Stimulated activated CD4-positive, alpha-beta T cell treated with anti-CD3 and anti-CD28 coated beads, Interleukin-12 subunit alpha, Interleukin-12 subunit beta, amount 100 ng/mL, for 48 hours (primary cell): ENCODE measurements around the gene PLAAT4.
"Not testable (repeated sequence)": the region's sequence is repeated elsewhere in the genome, so short reads cannot be mapped to it uniquely, and the experiment has no call there.

ENCODE experiments used
- DNase-seq, 3 donors: peaks; one replicate each; pipeline ENCODE4 v3.0.0-alpha.2; 2020; ENCODE audit warnings: low read depth in 2 of 3, low spot score in 1 of 3

Gene PLAAT4

DNA sequence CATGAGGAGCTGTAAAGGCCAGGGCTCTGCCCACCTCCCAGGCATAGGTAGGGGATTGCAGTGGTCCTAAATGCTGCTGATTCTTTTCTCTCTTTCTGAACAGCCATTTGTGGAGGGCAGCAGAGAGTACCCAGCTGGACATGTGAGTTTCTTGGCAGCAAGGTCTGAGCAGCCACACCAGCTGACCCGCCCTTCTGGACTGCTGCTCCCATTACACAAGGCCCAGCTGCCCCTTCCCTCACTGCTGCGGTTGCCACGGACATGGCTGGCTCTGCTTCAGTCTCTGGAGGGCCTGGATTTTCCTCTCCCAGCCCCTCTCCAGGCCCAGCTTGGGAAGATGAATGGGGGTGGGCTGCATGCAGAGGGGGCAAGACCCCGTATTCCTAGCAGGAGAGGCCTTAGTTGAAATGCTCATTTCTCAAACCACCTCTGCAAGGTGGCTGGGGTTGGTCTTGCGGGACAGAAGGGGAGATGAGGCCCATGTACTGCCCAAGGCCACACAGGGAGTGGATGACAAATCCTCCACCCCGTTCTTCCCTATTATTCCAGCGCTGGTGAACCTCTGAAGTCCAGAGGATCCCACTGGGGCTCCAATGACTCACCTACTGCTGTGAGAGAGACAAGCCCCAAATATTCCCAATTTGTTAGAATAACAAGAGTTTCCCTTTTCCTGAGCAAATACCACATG lies 26.1 kb upstream of the PLAAT4 start:
- DNase-seq = no peak

- DNase-seq = no peak
Observed at GRCh38 chr11:63511048-63511748, 25.4 kb upstream of the PLAAT4 start.

DNA sequence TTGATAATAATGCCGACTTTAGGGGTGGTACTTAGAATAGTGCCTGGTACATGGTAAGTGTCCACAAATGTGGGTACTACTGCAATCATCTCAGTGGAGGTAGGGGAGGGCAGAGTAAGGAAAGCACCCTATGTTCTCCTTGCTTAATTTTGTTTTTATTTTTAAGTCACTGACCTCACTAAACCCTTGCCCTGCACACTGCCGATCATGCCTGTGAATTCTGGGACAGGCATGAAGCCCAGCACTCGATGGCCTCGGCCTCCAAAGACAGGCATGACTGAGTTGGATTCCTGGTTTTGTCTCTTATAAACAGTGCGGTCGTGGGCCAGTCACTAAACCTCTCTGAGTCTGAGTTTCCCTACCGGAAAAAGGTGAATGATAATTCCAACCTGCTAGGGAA lies 23.8 kb upstream of the PLAAT4 start:
- no peak for DNase-seq

DNA sequence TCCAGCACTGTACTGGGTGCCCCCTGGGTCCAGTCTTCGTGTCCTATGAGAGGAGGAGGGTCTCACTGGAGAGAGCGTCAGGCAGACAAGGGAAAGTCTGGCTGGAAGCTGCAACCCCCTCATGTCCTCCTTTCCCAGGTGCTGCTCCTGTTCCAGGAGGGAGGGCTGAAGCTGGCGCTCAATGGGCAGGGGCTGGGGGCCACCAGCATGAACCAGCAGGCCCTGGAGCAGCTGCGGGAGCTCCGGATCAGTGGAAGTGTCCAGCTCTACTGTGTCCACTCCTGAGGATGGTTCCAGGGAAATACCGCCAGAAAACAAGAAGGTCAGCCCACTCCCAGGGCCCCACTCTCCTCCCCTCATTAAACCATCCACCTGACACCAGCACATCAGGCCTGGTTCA lies 20.5 kb upstream of the PLAAT4 start:
- DNase-seq = no peak

DNA sequence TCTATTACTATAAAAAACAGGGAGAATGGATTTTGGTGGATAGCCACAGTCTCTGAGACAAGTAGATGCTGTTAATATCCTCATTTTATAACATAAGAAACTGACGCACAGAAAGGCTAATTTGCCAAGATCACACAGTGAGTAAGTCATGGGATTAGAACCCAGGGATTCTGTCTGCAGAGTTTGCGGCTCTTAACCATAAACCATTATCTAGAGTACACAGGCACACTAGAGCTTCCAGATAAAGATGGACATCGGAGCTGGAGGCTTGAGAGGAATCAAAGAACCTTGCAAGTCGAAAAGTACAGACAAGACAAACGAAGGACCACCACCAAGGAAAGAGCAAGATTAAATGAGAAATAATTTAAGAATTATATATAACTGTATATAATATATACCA lies 19.5 kb upstream of the PLAAT4 start:
- DNase-seq = no peak

- no peak for DNase-seq
Observed at GRCh38 chr11:63518548-63518947, 18.1 kb upstream of the PLAAT4 start.

DNA sequence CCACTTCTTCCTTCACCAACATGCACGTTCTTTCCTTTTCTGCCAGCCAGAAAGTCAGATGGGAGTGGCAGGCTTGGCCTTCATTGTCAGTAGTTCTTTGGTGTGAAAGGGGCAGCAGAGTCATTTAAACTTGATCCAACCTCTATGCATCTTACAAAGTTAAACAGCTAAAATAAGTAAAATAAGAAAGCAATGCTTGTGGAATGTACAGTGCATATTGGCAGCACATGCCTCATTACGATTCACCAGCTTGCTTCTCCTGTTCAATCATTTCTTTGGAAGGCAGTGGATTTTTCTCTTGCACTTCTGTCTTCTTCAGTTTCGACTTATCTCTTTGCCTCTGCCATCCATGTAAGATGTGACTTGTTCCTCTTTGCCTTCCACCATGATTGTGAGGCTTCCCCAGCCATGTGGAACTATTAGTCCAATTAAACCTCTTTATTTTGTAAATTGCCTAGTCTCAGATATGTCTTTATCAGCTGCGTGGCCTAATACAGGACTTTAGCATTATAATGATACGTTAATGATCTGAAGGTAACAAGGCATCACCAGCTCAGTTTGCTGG lies 15.9 kb upstream of the PLAAT4 start:
- DNase-seq = no peak

DNA sequence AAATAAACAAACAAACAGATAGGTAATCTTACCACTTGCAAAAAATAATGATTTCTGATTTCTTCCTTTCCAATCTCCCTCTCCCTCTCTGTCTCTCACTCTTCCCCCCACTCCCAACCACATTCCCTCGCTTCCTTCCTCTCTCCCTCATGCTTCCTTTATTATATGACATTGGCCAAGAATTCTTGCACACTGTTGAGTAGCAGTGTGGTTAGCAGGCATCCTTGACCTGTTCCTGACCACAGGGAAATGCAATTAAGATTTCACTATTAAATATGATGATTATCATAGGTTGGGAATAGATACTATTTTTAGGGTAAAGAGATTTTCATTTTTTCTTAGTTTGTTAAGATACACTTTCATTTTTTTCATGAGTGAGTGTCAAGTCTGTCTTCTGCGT lies 14.7 kb upstream of the PLAAT4 start:
- DNase-seq = no peak

DNA sequence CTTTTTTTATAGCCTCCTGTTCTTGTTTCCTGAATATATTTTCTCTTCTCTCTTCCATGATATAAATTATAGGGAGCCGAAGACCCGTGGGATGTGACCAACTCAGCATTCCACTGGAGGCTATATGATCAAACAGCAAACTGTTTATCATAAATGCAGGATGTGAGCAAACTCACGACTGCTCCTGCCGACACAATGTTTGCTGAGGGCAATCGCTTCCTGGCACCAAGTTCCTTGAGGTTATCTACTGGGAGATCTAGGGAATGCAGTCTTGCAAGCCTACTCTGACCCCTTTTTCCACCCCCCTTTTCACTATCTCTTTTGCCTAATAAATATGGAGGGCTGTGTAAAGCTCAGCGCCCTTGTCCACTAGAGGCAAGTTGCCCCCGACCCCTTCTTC lies 13.5 kb upstream of the PLAAT4 start:
- DNase-seq = no peak

DNA sequence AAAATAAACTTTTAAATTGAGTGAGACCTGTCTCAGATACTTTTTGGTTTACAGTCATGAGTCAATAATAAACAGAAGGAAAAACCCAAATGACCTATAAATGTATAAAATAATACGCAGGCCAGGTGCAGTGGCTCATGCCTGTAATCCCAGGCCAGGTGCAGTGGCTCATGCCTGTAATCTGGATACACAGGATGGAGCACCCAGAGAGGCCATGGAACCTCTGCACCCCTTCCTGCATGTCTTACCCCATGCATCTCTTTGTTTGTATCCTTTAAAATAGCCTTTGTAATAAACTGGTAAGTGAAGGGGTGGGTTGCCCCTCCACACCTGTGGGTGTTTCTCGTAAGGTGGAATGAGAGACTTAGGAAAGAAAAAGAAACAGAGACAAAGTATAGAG lies 8.9 kb upstream of the PLAAT4 start:
- no peak for DNase-seq

DNA sequence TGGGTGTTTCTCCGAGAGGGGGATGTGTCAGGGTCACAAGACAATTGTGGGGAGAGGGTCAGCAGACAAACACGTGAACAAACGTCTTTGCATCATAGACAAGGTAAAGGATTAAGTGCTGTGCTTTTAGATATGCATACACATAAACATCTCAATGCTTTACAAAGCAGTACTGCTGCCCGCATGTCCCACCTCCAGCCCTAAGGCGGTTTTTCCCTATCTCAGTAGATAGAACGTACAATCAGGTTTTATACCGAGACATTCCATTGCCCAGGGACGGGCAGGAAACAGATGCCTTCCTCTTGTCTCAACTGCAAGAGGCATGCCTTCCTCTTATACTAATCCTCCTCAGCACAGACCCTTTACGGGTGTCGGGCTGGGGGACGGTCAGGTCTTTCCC lies 8.5 kb upstream of the PLAAT4 start:
- DNase-seq = not testable (repeated sequence)

DNA sequence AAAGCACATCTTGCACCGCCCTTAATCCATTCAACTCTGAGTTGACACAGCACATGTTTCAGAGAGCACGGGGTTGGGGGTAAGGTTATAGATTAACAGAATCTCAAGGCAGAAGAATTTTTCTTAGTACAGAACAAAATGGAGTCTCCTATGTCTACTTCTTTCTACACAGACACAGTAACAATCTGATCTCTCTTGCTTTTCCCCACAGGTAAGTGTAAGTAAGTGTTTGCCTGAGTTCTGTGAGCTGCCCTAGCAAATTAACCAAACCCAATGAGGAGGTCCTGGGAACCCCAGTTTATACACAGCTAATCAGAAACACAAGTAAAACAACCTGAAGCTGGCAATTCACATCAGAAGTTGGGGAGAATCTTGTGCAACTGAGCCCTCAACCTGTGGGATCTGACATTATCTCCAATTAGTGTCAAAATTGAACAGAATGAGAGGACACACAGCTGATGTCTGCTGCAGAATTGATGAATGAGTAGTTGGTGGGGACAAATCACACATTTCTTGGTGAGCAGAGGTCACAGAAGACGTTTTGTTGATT lies 7.8 kb upstream of the PLAAT4 start:
- not testable (repeated sequence) for DNase-seq

GRCh38 chr11:63529373-63529772 lies 7.2 kb upstream of the PLAAT4 start:
- not testable (repeated sequence) for DNase-seq

- DNase-seq = no peak
Observed at GRCh38 chr11:63530021-63530420, 6.6 kb upstream of the PLAAT4 start.

DNA sequence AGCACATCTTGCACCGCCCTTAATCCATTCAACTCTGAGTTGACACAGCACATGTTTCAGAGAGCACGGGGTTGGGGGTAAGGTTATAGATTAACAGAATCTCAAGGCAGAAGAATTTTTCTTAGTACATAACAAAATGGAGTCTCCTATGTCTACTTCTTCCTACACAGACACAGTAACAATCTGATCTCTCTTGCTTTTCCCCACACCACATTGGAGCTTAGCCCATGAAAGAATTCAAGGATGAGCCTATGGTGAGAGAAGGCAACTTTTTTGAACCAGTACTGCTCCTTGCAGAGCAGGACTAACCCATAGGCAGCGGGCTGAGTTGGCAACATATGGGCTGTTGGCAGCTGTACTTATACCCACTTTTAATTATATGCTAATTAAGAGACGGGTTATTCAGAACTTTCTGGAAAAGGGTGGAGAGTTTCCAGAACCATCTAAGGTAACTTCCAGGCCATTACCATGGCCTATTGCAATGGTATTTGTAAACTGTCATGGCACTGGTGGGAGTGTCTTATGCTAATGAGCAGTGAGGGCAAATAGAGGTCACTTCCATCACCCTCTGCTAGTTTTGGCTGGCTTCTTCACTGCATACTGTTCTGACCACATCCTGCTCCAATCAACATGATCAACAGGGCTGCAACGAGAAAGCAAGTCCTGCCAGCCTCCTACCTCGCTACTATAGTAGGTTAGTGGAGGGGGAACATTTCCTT lies 5.4 kb upstream of the PLAAT4 start:
- peak in 1 of 3 donors; percentile 47 for DNase-seq

- DNase-seq = no peak
Observed at GRCh38 chr11:63532117-63532516, 4.5 kb upstream of the PLAAT4 start.

DNA sequence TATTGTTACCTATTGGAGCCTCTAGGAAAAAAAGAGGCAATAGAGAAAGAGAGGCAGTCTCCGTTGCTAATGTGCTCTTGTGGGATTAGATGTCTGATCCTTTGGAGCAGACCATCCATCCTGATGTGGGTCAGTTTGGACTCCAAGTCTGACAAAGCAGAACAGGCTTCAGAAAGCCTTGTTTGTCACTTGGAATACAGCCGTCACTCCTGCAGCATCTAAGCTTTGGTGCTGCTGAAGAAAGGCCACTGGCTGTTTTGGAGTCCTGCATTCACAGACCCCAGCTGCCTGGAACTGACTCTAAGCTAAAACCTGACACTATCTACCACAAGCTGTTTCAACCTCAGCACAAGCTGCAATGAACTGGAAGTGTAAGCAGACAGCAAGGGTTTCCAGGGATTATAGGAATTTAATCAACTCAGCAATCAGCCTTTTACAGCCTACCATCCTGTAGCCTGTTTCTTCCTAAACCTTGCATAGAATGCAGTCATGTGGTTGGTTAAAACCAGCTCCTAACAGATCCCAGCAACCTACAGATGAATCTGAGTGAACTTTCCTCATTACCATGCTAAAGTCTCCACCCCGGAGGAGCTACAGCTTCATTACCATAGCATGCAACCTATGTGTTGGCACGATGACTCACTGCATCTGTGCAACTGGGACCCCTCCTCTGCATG lies 3.7 kb upstream of the PLAAT4 start:
- DNase-seq = no peak

- no peak for DNase-seq
Observed at GRCh38 chr11:63534076-63534475, 2.5 kb upstream of the PLAAT4 start.

DNA sequence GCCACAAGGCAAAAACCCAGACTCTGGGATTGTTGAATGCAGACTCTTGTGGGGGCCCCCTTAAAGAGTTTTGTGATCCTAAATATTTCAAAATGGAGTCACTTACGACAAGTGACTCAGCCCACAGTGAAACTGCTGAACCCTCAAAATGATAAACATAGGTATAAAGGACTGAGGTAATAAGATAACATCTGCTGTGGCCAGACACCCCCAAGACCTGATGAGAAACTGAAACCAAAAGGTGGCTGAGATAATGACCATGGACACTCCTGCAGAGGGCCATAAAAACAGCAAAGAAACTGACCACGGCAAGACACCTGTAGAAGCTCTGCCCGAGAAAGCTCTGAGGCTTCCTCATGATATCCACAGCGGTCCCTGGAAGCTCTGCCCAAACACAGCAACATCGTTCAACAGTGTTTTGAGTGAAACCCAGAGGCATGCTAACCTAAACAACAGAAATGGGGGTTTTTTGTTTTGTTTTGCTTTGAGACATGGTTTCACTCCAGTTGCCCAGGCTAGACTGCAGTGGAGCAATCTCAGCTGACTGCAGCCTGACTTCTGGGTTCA lies 1.6 kb upstream of the PLAAT4 start:
- no peak for DNase-seq

DNA sequence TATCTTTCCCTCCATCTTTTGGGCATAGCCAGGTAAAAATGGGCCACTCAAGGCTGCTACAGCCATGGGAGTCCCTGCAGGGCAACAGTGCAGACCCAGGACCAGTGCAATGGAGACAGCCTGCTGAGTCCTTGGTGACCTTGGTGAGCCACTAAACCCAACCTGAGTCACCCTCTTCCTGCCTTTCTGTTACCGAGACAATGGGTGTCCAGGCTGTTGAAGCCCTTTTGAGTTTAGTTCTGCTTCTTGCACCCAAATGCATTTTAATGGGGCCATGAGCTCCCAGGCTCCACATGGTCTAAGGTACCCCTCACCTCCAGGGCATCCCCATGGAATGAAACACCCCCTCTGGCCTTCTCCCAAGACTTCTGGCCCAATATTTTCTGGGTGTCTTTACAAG lies 874 bp upstream of the PLAAT4 start:
- no peak for DNase-seq
